Ishikawa (cell line): ENCODE data around the gene C11orf24.

ENCODE experiments used
- CEBPB ChIP-seq: IDR thresholded peaks from 2 replicates; pipeline ENCODE4 v1.6.1; 2012
- CREB1 ChIP-seq: IDR thresholded peaks from 2 replicates; pipeline ENCODE4 v1.6.1; 2012; ENCODE audit warnings: low read depth
- EGR1 ChIP-seq: IDR thresholded peaks from 2 replicates; pipeline ENCODE4 v1.6.1; 2012
- EP300 ChIP-seq: IDR thresholded peaks from 2 replicates; pipeline ENCODE4 v1.6.1; 2012; ENCODE audit warnings: borderline replicate concordance
- FOXM1 ChIP-seq: IDR thresholded peaks from 2 replicates; pipeline ENCODE4 v1.6.1; 2012; ENCODE audit warnings: low read depth, borderline replicate concordance
- MAX ChIP-seq: IDR thresholded peaks from 2 replicates; pipeline ENCODE4 v1.6.1; 2012
- NFIC ChIP-seq: IDR thresholded peaks from 2 replicates; pipeline ENCODE4 v1.6.1; 2012
- RAD21 ChIP-seq: IDR thresholded peaks from 2 replicates; pipeline ENCODE4 v1.6.1; 2012; ENCODE audit warnings: low read depth
- REST ChIP-seq: IDR thresholded peaks from 2 replicates; pipeline ENCODE4 v1.6.1; 2012; ENCODE audit warnings: low read depth, mild to moderate bottlenecking
- TAF1 ChIP-seq: IDR thresholded peaks from 2 replicates; pipeline ENCODE4 v1.6.1; 2012; ENCODE audit warnings: low read depth, mild to moderate bottlenecking
- TCF12 ChIP-seq: IDR thresholded peaks from 2 replicates; pipeline ENCODE4 v1.6.1; 2012; ENCODE audit warnings: low read depth
- TEAD4 ChIP-seq: IDR thresholded peaks from 2 replicates; pipeline ENCODE4 v1.6.1; 2012
- USF1 ChIP-seq: IDR thresholded peaks from 2 replicates; pipeline ENCODE4 v1.6.1; 2012
- YY1 ChIP-seq: IDR thresholded peaks from 2 replicates; pipeline ENCODE4 v1.6.1; 2012; ENCODE audit warnings: low read depth
- ZBTB7A ChIP-seq: IDR thresholded peaks from 2 replicates; pipeline ENCODE4 v1.6.1; 2012; ENCODE audit warnings: low read depth

The C11orf24 gene

GRCh38 chr11:68308068-68308467 is 36.3 kb upstream of the C11orf24 start:
- TF ChIP-seq EGR1 = no peak
- no peak for TF ChIP-seq CEBPB
- TF ChIP-seq CREB1 = no peak
- no peak for TF ChIP-seq TCF12
- TF ChIP-seq EP300 = no peak
- TF ChIP-seq TAF1 = no peak
- no peak for TF ChIP-seq YY1
- no peak for TF ChIP-seq NFIC
- TF ChIP-seq USF1 = no peak
- TF ChIP-seq ZBTB7A = no peak
- no peak for TF ChIP-seq MAX

- no peak for TF ChIP-seq TEAD4
- no peak for TF ChIP-seq EP300
- no peak for TF ChIP-seq MAX
- no peak for TF ChIP-seq CREB1
- TF ChIP-seq NFIC = no peak
- no peak for TF ChIP-seq ZBTB7A
- TF ChIP-seq REST = no peak
- TF ChIP-seq TCF12 = no peak
- no peak for TF ChIP-seq YY1
- TF ChIP-seq TAF1 = no peak
- no peak for TF ChIP-seq CEBPB
- TF ChIP-seq RAD21 = no peak
- TF ChIP-seq FOXM1 = no peak
- no peak for TF ChIP-seq USF1
- TF ChIP-seq EGR1 = no peak
These were observed 34.9 kb upstream of the C11orf24 start for GRCh38 chr11:68306636-68307035.

GRCh38 chr11:68303982-68304780 is 32.4 kb upstream of the C11orf24 start:
- TF ChIP-seq TAF1 = no peak
- TF ChIP-seq FOXM1 = no peak
- TF ChIP-seq CREB1 = no peak
- no peak for TF ChIP-seq MAX
- TF ChIP-seq RAD21 = no peak
- TF ChIP-seq YY1 = no peak
- no peak for TF ChIP-seq TCF12
- TF ChIP-seq NFIC = no peak
- TF ChIP-seq EP300 = no peak
- TF ChIP-seq REST = no peak
- TF ChIP-seq EGR1 = no peak
- no peak for TF ChIP-seq CEBPB
- no peak for TF ChIP-seq USF1
- no peak for TF ChIP-seq ZBTB7A
- TF ChIP-seq TEAD4 = no peak

GRCh38 chr11:68303083-68303482 is 31.3 kb upstream of the C11orf24 start:
- TF ChIP-seq REST = no peak
- TF ChIP-seq CREB1 = no peak
- no peak for TF ChIP-seq EGR1
- TF ChIP-seq USF1 = no peak
- TF ChIP-seq RAD21 = no peak
- no peak for TF ChIP-seq EP300
- no peak for TF ChIP-seq YY1
- no peak for TF ChIP-seq TEAD4
